Astrocyte of the cerebellum (primary cell): ENCODE measurements around the gene SCYL3.

ENCODE experiments used
- DNase-seq: peaks from one replicate; pipeline ENCODE4 v3.0.0-alpha.2; 2011; ENCODE audit warnings: low read depth
- H3K4me3 ChIP-seq: 2 replicates; pipeline ENCODE4 v1.5.1; 2011; ENCODE audit warnings: mild to moderate bottlenecking, low read depth, low read length, moderate library complexity
- in situ Hi-C: cut with HindIII; loops from 2 replicates; pipeline ENCODE4 v1.10.0; 2017; ENCODE audit warnings: low sequenced_read_pairs
- TF ChIP-seq, protein P1 (sequence below): IDR thresholded peaks from 2 replicates; pipeline ENCODE4 v1.5.1; 2012; ENCODE audit warnings: low read length, low read depth, moderate library complexity, mild to moderate bottlenecking; ENCODE audit errors: missing control alignments

The SCYL3 gene

DNA sequence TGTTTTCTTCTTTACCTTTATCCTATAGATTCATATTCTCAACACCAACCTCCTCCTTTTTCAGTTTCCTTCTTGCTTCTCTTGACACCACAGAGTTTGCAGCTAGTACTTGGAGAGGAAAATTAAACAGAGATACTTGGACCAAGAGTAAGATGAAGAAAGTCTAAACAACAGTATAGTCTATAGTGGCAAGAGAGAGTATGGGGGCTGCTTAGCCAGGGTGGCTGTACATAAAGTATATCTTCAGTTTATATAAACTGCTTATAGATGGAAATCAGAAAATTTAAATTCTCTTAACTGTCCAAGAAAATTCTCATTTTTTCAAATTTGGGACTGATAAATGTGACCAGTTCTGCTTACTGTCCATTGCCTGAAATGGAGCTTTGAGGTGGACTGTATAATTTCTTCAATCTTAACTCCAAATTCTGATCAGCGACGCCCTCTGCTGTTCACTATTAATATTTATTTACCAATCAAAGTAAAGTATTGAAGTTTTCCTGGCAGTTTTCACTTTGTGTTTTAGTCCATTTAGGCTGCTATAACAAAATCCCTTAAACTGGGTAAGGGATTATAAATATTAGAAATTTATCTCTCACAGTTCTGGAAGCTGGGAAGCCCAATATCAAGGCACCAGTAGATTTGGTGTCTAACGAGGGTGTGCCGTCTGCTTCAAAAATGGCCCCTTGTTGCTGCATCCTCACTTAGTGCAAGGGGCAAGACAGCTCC is 84.2 kb downstream of the SCYL3 start:
- no peak overlapping the region for H3K4me3 ChIP-seq
- DNase-seq, result peak; percentile 27
- TF ChIP-seq, protein P1, sequence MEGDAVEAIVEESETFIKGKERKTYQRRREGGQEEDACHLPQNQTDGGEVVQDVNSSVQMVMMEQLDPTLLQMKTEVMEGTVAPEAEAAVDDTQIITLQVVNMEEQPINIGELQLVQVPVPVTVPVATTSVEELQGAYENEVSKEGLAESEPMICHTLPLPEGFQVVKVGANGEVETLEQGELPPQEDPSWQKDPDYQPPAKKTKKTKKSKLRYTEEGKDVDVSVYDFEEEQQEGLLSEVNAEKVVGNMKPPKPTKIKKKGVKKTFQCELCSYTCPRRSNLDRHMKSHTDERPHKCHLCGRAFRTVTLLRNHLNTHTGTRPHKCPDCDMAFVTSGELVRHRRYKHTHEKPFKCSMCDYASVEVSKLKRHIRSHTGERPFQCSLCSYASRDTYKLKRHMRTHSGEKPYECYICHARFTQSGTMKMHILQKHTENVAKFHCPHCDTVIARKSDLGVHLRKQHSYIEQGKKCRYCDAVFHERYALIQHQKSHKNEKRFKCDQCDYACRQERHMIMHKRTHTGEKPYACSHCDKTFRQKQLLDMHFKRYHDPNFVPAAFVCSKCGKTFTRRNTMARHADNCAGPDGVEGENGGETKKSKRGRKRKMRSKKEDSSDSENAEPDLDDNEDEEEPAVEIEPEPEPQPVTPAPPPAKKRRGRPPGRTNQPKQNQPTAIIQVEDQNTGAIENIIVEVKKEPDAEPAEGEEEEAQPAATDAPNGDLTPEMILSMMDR, result peak; percentile 21
- in situ Hi-C loops, result no loop called here

DNA sequence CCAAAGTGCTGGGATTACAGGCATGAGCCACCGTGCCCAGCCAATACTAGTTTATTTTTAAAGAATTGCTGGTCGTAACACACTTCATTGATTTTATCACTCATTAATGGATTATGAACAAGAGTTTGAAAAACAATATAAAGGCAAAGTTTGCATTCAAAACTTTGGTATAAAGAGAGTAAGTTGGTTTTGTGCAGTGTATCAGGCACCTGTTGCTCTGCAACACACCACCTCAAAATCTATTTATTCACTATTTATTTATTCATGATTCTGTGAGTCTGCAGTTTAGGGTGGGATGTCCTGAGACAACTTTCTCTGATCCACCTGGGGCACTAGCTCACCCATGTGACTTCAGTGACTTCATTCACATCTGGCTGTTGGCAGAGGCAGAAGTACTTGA is 88.8 kb downstream of the SCYL3 start:
- DNase-seq, result no peak
- TF ChIP-seq, protein P1, result no peak
- in situ Hi-C loops, result no loop called here

DNA sequence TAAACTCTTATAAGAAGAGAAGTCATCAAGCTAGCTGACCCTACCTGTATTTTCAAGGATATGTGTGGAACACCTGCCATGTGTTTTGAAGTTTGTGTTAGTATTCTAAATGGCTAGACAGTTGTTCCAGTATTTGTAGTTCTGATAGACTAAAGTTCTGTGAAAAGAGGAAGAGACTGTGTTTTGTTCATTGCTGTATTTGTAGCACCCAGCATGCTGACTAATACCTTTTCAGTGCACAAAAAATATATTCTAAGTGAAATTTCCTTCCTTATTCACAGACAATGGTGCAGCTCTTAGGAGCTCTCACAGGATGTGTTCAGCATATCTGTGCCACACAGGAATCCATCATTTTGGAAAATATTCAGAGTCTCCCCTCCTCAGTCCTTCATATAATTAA is 90.8 kb downstream of the SCYL3 start:
- no peak for DNase-seq
- in situ Hi-C loops, result no loop called here
- H3K4me3 ChIP-seq, result no peak overlapping the region
- TF ChIP-seq, protein P1, result no peak

More for the DNA sequence above, 88.8 kb downstream of the SCYL3 start:
- no peak overlapping the region for H3K4me3 ChIP-seq
